ENCODE results near the gene EEA1. TPM values are rescaled to one million over a fixed set of nuclear protein-coding genes. Genes with fewer than 3 reads are reported as not detected.

Gene EEA1
- total RNA-seq, 1 donor from 2014 or later, result 59.2 TPM

DNA sequence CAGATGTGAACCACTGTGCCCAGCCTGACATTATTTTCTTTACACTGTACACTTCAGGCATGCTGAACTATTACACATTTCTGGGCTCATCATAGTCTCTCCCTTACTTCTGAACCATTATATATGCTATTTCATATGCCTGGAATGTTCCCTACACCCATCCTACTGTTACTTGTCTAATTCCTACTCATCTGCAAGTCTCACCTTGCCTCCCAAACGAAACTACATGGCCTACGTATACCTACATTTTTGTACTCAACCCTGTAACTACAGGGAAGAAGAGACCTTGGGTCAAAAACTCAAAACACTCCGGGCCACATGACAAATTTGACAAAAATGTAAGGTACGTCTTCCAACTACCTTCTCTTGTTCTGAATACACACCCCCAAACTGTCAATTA lies 9.5 kb upstream of the EEA1 start:
- DNase-seq (ENCODE audit: extremely low spot score in 2 of 2), result no peak
- intact Hi-C loops (cut with DNase I), result no loop called here

DNA sequence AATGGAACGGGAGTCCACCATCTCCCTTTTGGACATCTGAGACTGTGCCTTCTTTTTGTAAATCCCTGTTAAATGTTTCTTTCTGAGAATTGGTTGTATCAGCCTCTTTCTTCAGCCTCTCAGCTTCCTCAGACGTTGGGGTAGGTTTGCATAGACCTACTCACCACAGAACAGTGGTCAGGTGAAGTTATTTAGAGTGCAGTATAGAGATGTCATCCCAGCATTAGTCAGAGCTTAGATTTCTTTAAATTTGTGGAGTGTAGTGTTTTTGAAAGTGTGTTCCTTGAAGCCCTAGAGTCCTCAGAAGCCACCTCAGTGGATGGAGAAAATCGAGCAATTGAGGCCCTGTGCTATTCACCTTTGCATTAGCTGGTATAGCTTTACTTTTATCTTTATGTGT lies 8.9 kb upstream of the EEA1 start:
- Histone ChIP-seq H3K4me3 (no peak overlapping the region), H3K9me3 (no peaks in the 10 kb centered on the region), H3K27ac (no peak overlapping the region), H3K4me1 (no peaks in the 10 kb centered on the region), H3K27me3 (no peaks in the 10 kb centered on the region), H3K36me3 (no peaks in the 10 kb centered on the region)
- TF ChIP-seq POLR2A (IDR thresholded peaks at IDR 0.05) (no peak), POLR2AphosphoS5 (IDR thresholded peaks at IDR 0.05; ENCODE audit: insufficient read depth in 1 of 2, low read depth in 1 of 2) (no peak)
- TF ChIP-seq, protein P1, sequence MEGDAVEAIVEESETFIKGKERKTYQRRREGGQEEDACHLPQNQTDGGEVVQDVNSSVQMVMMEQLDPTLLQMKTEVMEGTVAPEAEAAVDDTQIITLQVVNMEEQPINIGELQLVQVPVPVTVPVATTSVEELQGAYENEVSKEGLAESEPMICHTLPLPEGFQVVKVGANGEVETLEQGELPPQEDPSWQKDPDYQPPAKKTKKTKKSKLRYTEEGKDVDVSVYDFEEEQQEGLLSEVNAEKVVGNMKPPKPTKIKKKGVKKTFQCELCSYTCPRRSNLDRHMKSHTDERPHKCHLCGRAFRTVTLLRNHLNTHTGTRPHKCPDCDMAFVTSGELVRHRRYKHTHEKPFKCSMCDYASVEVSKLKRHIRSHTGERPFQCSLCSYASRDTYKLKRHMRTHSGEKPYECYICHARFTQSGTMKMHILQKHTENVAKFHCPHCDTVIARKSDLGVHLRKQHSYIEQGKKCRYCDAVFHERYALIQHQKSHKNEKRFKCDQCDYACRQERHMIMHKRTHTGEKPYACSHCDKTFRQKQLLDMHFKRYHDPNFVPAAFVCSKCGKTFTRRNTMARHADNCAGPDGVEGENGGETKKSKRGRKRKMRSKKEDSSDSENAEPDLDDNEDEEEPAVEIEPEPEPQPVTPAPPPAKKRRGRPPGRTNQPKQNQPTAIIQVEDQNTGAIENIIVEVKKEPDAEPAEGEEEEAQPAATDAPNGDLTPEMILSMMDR (IDR thresholded peaks at IDR 0.05), result no peak
- no peak for DNase-seq (ENCODE audit: extremely low spot score in 2 of 2)
- intact Hi-C loops (cut with DNase I), result no loop called here

More for the DNA sequence above, 9.5 kb upstream of the EEA1 start:
- H3K27me3 ChIP-seq, result no peaks in the 10 kb centered on the region
- no peak for TF ChIP-seq POLR2A (IDR thresholded peaks at IDR 0.05)
- no peak for TF ChIP-seq POLR2AphosphoS5 (IDR thresholded peaks at IDR 0.05; ENCODE audit: insufficient read depth in 1 of 2, low read depth in 1 of 2)
- TF ChIP-seq, protein P1 (IDR thresholded peaks at IDR 0.05), result no peak
- H3K27ac ChIP-seq, result no peak overlapping the region
- H3K4me3 ChIP-seq, result no peak overlapping the region
- no peaks in the 10 kb centered on the region for H3K9me3 ChIP-seq
- H3K4me1 ChIP-seq, result no peaks in the 10 kb centered on the region
- H3K36me3 ChIP-seq, result no peaks in the 10 kb centered on the region

DNA sequence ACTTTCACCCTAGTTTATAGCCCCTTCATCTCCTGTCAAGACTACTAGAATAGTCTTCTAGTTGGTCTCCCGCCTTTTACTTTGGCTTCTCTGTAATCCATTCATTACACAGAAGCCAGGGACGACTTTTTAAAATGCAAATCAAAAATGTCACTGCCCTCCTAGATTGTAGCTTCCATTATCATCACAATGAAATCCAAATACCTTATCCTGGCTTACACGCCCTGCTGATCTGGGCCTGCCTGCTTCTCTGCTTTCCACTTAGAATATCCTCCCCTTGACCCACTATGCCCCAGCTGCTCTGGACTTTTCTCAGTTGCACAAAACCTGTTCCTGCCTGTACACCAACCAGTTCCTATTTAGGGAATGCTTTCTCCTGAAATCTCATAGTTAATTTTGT lies 4.5 kb upstream of the EEA1 start:
- intact Hi-C loops (cut with DNase I), result no loop called here
- H3K4me1 ChIP-seq, result no peaks in the 10 kb centered on the region
- H3K36me3 ChIP-seq, result no peaks in the 10 kb centered on the region
- TF ChIP-seq POLR2A (IDR thresholded peaks at IDR 0.05), result no peak
- no peak for TF ChIP-seq POLR2AphosphoS5 (IDR thresholded peaks at IDR 0.05; ENCODE audit: insufficient read depth in 1 of 2, low read depth in 1 of 2)
- TF ChIP-seq, protein P1 (IDR thresholded peaks at IDR 0.05), result no peak
- no peak for DNase-seq (ENCODE audit: extremely low spot score in 2 of 2)
- H3K9me3 ChIP-seq, result no peaks in the 10 kb centered on the region
- H3K27me3 ChIP-seq, result no peaks in the 10 kb centered on the region
- H3K27ac ChIP-seq, result no peak overlapping the region
- no peak overlapping the region for H3K4me3 ChIP-seq

DNA sequence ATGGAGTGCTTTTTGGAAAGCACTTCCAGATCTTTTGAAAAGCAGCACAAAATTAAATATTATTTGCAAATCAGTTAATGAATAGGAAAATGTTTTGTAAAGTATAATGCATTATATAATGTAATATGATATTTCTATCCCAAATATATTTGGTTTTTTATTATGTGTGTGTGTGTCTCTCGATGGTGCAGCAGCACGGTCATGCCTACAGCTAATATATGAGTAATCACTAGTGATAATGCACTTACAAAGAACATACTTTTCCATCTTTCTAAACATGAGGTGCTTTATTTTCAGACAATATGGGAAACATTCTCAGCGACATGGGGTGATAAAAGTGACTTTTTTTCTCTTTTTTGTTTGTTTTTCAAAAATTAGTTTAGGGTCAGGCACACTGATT lies 1.3 kb upstream of the EEA1 start:
- H3K4me1 ChIP-seq, result peaks cover 23% of the 10 kb centered on the region
- H3K4me3 ChIP-seq, result peak overlapping the region; percentile 82
- DNase-seq (ENCODE audit: extremely low spot score in 2 of 2), result no peak
- TF ChIP-seq, protein P1 (IDR thresholded peaks at IDR 0.05), result no peak
- TF ChIP-seq POLR2A (IDR thresholded peaks at IDR 0.05) (no peak), POLR2AphosphoS5 (IDR thresholded peaks at IDR 0.05; ENCODE audit: insufficient read depth in 1 of 2, low read depth in 1 of 2) (no peak)
- intact Hi-C loops (cut with DNase I), result no loop called here
- H3K27ac ChIP-seq, result peak overlapping the region; percentile 97
- H3K27me3 ChIP-seq, result no peaks in the 10 kb centered on the region
- H3K9me3 ChIP-seq, result no peaks in the 10 kb centered on the region
- no peaks in the 10 kb centered on the region for H3K36me3 ChIP-seq

DNA sequence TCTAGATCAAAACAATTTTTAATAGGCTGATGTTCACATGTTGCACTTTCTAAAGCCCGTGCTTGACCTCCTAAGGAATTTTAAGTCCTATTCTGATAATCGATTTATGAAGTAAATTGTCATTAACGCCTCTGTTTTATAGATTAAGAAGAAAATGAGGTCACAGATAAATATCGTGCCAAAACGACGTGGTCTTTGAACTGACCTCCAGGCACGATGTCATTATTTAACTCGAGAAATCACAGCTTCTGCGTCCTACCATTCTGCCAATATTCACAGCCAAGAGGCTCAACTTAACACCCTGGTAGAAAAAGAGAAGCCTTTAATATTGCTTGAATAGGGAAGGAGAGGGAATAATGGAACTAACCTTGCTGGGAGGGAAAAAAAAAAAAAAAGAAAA lies 888 bp upstream of the EEA1 start:
- Histone ChIP-seq H3K27me3 (no peaks in the 10 kb centered on the region), H3K4me3 (peak overlapping the region; percentile 82), H3K27ac (peak overlapping the region; percentile 97), H3K36me3 (no peaks in the 10 kb centered on the region), H3K4me1 (peaks cover 23% of the 10 kb centered on the region), H3K9me3 (no peaks in the 10 kb centered on the region)
- TF ChIP-seq, protein P1 (IDR thresholded peaks at IDR 0.05), result no peak
- TF ChIP-seq POLR2A (IDR thresholded peaks at IDR 0.05), result no peak
- TF ChIP-seq POLR2AphosphoS5 (IDR thresholded peaks at IDR 0.05; ENCODE audit: insufficient read depth in 1 of 2, low read depth in 1 of 2), result no peak
- intact Hi-C loops (cut with DNase I), result no loop called here
- no peak for DNase-seq (ENCODE audit: extremely low spot score in 2 of 2)

Measured in vagina (tissue), 2 donors.